H9 (cell line): ENCODE measurements around the gene PPP1R14B. TPM values are rescaled to one million over a fixed set of nuclear protein-coding genes. Genes with fewer than 3 reads are reported as not detected.

ENCODE experiments used
- DNase-seq: peaks from one replicate; pipeline ENCODE4 v3.0.0-alpha.2; 2017
- H2AFZ ChIP-seq: one replicate; pipeline ENCODE4 v1.6.1; 2013; ENCODE audit warnings: mild to moderate bottlenecking, low read length, control low read depth, moderate library complexity
- H2AK5ac ChIP-seq: 2 replicates; pipeline ENCODE4 v1.6.1; 2013; ENCODE audit warnings: low read length, control low read depth, mixed read lengths; ENCODE audit not compliant: insufficient read length
- H2BK120ac ChIP-seq: one replicate; pipeline ENCODE4 v1.6.1; 2013; ENCODE audit warnings: low read depth, mild to moderate bottlenecking, low read length, control low read depth, inconsistent platforms; ENCODE audit not compliant: poor library complexity, severe bottlenecking
- H2BK12ac ChIP-seq: 2 replicates; pipeline ENCODE4 v1.6.1; 2013; ENCODE audit warnings: low read length, control low read depth, mixed read lengths, low read depth; ENCODE audit not compliant: insufficient read length
- H2BK15ac ChIP-seq: 2 replicates; pipeline ENCODE4 v1.6.1; 2013; ENCODE audit warnings: low read depth, low read length, control low read depth
- H2BK20ac ChIP-seq: one replicate; pipeline ENCODE4 v1.6.1; 2013; ENCODE audit warnings: low read depth, mild to moderate bottlenecking, low read length, control low read depth, inconsistent platforms; ENCODE audit not compliant: poor library complexity, severe bottlenecking
- H2BK5ac ChIP-seq: 2 replicates; pipeline ENCODE4 v1.6.1; 2013; ENCODE audit warnings: low read length, control low read depth, mixed read lengths; ENCODE audit not compliant: insufficient read length
- H3K14ac ChIP-seq: 2 replicates; pipeline ENCODE4 v1.6.1; 2013; ENCODE audit warnings: low read length, control low read depth; ENCODE audit not compliant: insufficient read depth
- H3K18ac ChIP-seq: 2 replicates; pipeline ENCODE4 v1.6.1; 2013; ENCODE audit warnings: low read depth, mild to moderate bottlenecking, mixed read lengths, low read length, control low read depth; ENCODE audit not compliant: insufficient read length
- H3K23ac ChIP-seq: 2 replicates; pipeline ENCODE4 v1.6.1; 2013; ENCODE audit warnings: low read length, control low read depth, mixed read lengths, low read depth; ENCODE audit not compliant: insufficient read length
- H3K23me2 ChIP-seq: 2 replicates; pipeline ENCODE4 v1.6.1; 2013; ENCODE audit warnings: low read depth, mild to moderate bottlenecking, mixed read lengths, low read length, control low read depth; ENCODE audit not compliant: insufficient read length, poor library complexity, severe bottlenecking
- H3K27ac ChIP-seq: 2 replicates; pipeline ENCODE4 v1.5.1; 2013; ENCODE audit warnings: low read length, control low read depth, mixed read lengths, low read depth; ENCODE audit not compliant: insufficient read length
- H3K27me3 ChIP-seq: 2 replicates; pipeline ENCODE4 v1.6.1; 2013; ENCODE audit warnings: low read length, control low read depth, inconsistent platforms; ENCODE audit not compliant: insufficient read depth
- H3K4ac ChIP-seq: 2 replicates; pipeline ENCODE4 v1.6.1; 2013; ENCODE audit warnings: low read depth, mild to moderate bottlenecking, control low read depth, inconsistent platforms, low read length, moderate library complexity
- H3K4me1 ChIP-seq: 2 replicates; pipeline ENCODE4 v1.6.1; 2013; ENCODE audit warnings: low read length, control low read depth, inconsistent platforms; ENCODE audit not compliant: insufficient read depth
- H3K4me2 ChIP-seq: 2 replicates; pipeline ENCODE4 v1.6.1; 2013; ENCODE audit warnings: low read length, control low read depth, mixed read lengths; ENCODE audit not compliant: insufficient read length, insufficient read depth
- H3K56ac ChIP-seq: 2 replicates; pipeline ENCODE4 v1.6.1; 2013; ENCODE audit warnings: low read depth, mild to moderate bottlenecking, mixed read lengths, low read length, control low read depth; ENCODE audit not compliant: insufficient read length
- H3K79me1 ChIP-seq: 2 replicates; pipeline ENCODE4 v1.6.1; 2013; ENCODE audit warnings: low read depth, mild to moderate bottlenecking, moderate library complexity, low read length, control low read depth, inconsistent platforms; ENCODE audit not compliant: insufficient read depth, poor library complexity, severe bottlenecking
- H3K79me2 ChIP-seq: 2 replicates; pipeline ENCODE4 v1.6.1; 2013; ENCODE audit warnings: low read length, control low read depth, inconsistent platforms; ENCODE audit not compliant: insufficient read depth
- H3K9ac ChIP-seq: 2 replicates; pipeline ENCODE4 v1.6.1; 2013; ENCODE audit warnings: low read length, control low read depth, mixed read lengths; ENCODE audit not compliant: insufficient read length; ENCODE audit errors: extremely low read depth
- H3K9me3 ChIP-seq: one replicate; pipeline ENCODE4 v1.6.1; 2013; ENCODE audit warnings: low read depth, low read length, inconsistent platforms; ENCODE audit not compliant: control insufficient read depth
- H3T11ph ChIP-seq: one replicate; pipeline ENCODE4 v1.6.1; 2013; ENCODE audit warnings: mild to moderate bottlenecking, low read length, control low read depth, inconsistent platforms
- H4K20me1 ChIP-seq: one replicate; pipeline ENCODE4 v1.6.1; 2013; ENCODE audit not compliant: control insufficient read depth, insufficient read length, insufficient read depth
- H4K5ac ChIP-seq: 2 replicates; pipeline ENCODE4 v1.6.1; 2013; ENCODE audit warnings: low read depth, mild to moderate bottlenecking, mixed read lengths, low read length, control low read depth; ENCODE audit not compliant: insufficient read length
- H4K8ac ChIP-seq: replicated peaks from 2 replicates; pipeline ENCODE4 v1.6.1; 2013; ENCODE audit warnings: low read length, control low read depth, mixed read lengths, low read depth; ENCODE audit not compliant: insufficient read length
- H4K91ac ChIP-seq: 2 replicates; pipeline ENCODE4 v1.6.1; 2013; ENCODE audit warnings: low read depth, mild to moderate bottlenecking, moderate library complexity, mixed read lengths, low read length, control low read depth; ENCODE audit not compliant: insufficient read length
- H3K27ac Mint-ChIP-seq, 3 experiments: 2 replicates in 2 of 3; 3 replicates in 1 of 3; pipeline ENCODE4 v1.8.0; 2020 to 2021; ENCODE audit warnings: mixed read lengths in 3 of 3, mild to moderate bottlenecking in 1 of 3, moderate library complexity in 1 of 3
- H3K27me3 Mint-ChIP-seq: 2 replicates; pipeline ENCODE4 v1.8.0; 2021; ENCODE audit warnings: low read depth, mild to moderate bottlenecking, moderate library complexity, mixed read lengths
- H3K36me3 Mint-ChIP-seq, 3 experiments: 2 replicates in 2 of 3; 3 replicates in 1 of 3; pipeline ENCODE4 v1.8.0; 2020 to 2021; ENCODE audit warnings: low read depth in 3 of 3, mixed read lengths in 3 of 3; ENCODE audit not compliant: insufficient read depth in 1 of 3
- H3K4me1 Mint-ChIP-seq, 2 experiments: 2 replicates each; pipeline ENCODE4 v1.8.0; 2020; ENCODE audit warnings: mixed read lengths in 2 of 2
- H3K4me3 Mint-ChIP-seq, 2 experiments: 2 replicates in 1 of 2; 3 replicates in 1 of 2; pipeline ENCODE4 v1.8.0; 2020 to 2021; ENCODE audit warnings: mild to moderate bottlenecking in 2 of 2, mixed read lengths in 2 of 2, moderate library complexity in 1 of 2
- H3K9me3 Mint-ChIP-seq, 2 experiments: 2 replicates in 1 of 2; 3 replicates in 1 of 2; pipeline ENCODE4 v1.8.0; 2020; ENCODE audit warnings: mild to moderate bottlenecking in 2 of 2, mixed read lengths in 2 of 2, moderate library complexity in 1 of 2
- CTCF ChIP-seq: fragments of 200-600 bp; sonication (generic); conservative IDR thresholded peaks from 3 replicates; pipeline ENCODE4 v1.8.0; 2021; ENCODE audit warnings: antibody characterized with exemption, mild to moderate bottlenecking
- WGBS: extraction: QIAGEN DNeasy Blood & Tissue Kit; methylation state at CpG from one replicate; pipeline ENCODE4 v1.1.7; 2013; ENCODE audit warnings: missing lambda C conversion rate, low lambda C conversion rate, mixed read lengths; ENCODE audit not compliant: insufficient read length; ENCODE audit errors: extremely low coverage; 5-methylcytosine and 5-hydroxymethylcytosine counted together
- total RNA-seq: library from RNA; stranded (reverse); gene quantifications from 2 replicates; pipeline ENCODE4 v1.2.1, GENCODE V29; 2021

The PPP1R14B gene
- total RNA-seq, 1 experiment from 2014 or later, result 358 TPM

GRCh38 chr11:64229744-64230170 is 17.0 kb downstream of the PPP1R14B start:
- H3K27ac ChIP-seq, result no peak overlapping the region
- no peak overlapping the region for H3K14ac ChIP-seq
- H3K9ac ChIP-seq, result no peak overlapping the region
- WGBS, result no CpG with 5 or more reads among the region's 13 CpGs
- H4K5ac ChIP-seq, result no peak overlapping the region
- no peak overlapping the region for H3T11ph ChIP-seq
- H2BK20ac ChIP-seq, result no peak overlapping the region
- H2BK15ac ChIP-seq, result no peak overlapping the region
- no peak overlapping the region for H3K23ac ChIP-seq
- H2BK12ac ChIP-seq, result no peak overlapping the region
- H2BK5ac ChIP-seq, result no peak overlapping the region
- peaks cover 0 to 3% (median 3%) of the 10 kb centered on the region in 3 experiments; a peak in 2 of 7 replicates for H3K36me3 Mint-ChIP-seq
- no peak overlapping the region for H3K56ac ChIP-seq
- TF ChIP-seq CTCF, result no peak
- peak overlapping the region in 1 of 3 experiments; percentile 87; a peak in 4 of 7 replicates for H3K27ac Mint-ChIP-seq
- no peaks in the 10 kb centered on the region for H3K9me3 Mint-ChIP-seq
- peaks cover 20% of the 10 kb centered on the region for H3K27me3 Mint-ChIP-seq
- H2AK5ac ChIP-seq, result no peak overlapping the region
- H4K91ac ChIP-seq, result no peak overlapping the region
- H3K79me2 ChIP-seq, result no peaks in the 10 kb centered on the region
- no peaks in the 10 kb centered on the region for H3K9me3 ChIP-seq
- no peaks in the 10 kb centered on the region for H3K79me1 ChIP-seq
- H3K4me1 ChIP-seq, result 0 out of 2 replicates have a peak, but pooled peaks cover 3% of the 10 kb centered on the region
- H2AFZ ChIP-seq, result no peak overlapping the region
- no peak overlapping the region for H4K8ac ChIP-seq
- no peak overlapping the region for H2BK120ac ChIP-seq
- no peaks in the 10 kb centered on the region for H4K20me1 ChIP-seq
- peaks cover 35% of the 10 kb centered on the region for H3K23me2 ChIP-seq
- peak overlapping the region; percentile 94 for H3K4me2 ChIP-seq
- no peaks in the 10 kb centered on the region; the same call in 1 of the 2 replicates for H3K27me3 ChIP-seq
- H3K4me3 Mint-ChIP-seq, result peak overlapping the region; percentile 74 to 91
- no peak overlapping the region for H3K4ac ChIP-seq
- no peak for DNase-seq
- no peak overlapping the region for H3K18ac ChIP-seq
- H3K4me1 Mint-ChIP-seq, result peaks cover 26 to 39% of the 10 kb centered on the region in 2 experiments
